ENCODE data around the gene USP4. TPM values are rescaled to one million over a fixed set of nuclear protein-coding genes. Genes with fewer than 3 reads are reported as not detected.

The USP4 gene, protein sequence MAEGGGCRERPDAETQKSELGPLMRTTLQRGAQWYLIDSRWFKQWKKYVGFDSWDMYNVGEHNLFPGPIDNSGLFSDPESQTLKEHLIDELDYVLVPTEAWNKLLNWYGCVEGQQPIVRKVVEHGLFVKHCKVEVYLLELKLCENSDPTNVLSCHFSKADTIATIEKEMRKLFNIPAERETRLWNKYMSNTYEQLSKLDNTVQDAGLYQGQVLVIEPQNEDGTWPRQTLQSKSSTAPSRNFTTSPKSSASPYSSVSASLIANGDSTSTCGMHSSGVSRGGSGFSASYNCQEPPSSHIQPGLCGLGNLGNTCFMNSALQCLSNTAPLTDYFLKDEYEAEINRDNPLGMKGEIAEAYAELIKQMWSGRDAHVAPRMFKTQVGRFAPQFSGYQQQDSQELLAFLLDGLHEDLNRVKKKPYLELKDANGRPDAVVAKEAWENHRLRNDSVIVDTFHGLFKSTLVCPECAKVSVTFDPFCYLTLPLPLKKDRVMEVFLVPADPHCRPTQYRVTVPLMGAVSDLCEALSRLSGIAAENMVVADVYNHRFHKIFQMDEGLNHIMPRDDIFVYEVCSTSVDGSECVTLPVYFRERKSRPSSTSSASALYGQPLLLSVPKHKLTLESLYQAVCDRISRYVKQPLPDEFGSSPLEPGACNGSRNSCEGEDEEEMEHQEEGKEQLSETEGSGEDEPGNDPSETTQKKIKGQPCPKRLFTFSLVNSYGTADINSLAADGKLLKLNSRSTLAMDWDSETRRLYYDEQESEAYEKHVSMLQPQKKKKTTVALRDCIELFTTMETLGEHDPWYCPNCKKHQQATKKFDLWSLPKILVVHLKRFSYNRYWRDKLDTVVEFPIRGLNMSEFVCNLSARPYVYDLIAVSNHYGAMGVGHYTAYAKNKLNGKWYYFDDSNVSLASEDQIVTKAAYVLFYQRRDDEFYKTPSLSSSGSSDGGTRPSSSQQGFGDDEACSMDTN
- total RNA-seq, result 10 to 100 TPM; 79.9 to 84.5 TPM

DNA sequence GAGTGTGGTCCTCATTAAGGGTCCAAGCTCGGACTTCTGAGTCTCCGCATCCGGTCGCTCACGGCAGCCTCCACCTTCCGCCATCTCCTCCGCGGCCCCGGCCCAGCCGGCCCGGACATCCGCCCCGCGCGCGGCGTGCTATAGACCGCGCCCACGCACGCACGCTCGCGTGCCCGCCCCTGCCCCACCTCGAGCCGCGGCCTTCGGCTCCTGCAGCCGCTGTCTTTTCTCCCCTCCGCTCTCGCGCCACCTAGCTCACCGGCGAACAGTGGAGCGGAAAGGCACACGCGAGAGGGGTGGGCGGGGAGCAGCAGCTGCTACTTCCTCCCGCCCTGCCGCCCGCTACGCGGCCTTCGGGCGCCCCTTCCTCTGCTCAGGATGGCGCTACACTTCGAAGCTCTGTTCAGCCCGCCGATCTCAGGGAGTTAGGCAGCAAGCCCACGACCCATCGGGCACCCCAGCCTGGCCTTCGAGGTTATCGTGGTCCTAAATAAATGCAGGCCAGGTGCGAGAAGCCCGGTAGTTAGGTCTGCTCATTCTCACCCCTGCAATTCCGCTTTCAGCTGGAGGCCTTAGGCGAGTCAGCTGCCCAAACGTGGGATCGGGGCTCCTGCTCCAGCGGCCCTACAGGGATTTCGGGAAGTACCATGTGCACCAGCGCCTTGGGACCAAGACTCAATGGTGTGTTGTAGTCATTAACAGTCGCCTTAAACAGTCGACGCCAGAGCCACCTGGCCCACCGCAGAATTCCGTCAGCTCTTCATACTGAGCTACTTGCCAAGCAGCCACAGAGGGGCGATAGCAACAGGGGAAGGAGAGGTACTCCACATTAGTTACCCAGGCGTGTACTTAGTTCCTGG, at the start of gene USP4:
Gene USP4 (minus strand): TSS at position 113 of the 860 bp plus-strand sequence. CDS start 29 bp downstream, at position 84.
- no peaks in the 10 kb centered on the region for H3K27me3 Mint-ChIP-seq
- peaks cover 38% of the 10 kb centered on the region for H3K4me1 Mint-ChIP-seq
- H3K27ac Mint-ChIP-seq, result peak within 1 kb of the TSS; percentile 95
- ATAC-seq (peak; percentile 91), DNase-seq (peak; percentile 95)
- H3K9me3 Mint-ChIP-seq (ENCODE audit: low read depth), result no peaks in the 10 kb centered on the region
- peaks cover 11% of the 10 kb centered on the region for H3K36me3 Mint-ChIP-seq
- peak within 1 kb of the TSS; percentile 96 for H3K4me3 Mint-ChIP-seq
- CTCF ChIA-PET, result interaction anchor here (0.6 to 3.3 kb wide), 36 partner anchors 9 to 352 kb away, joined by 3 to 62 read pairs (median 5); partner anchors contain the start of genes DAG1, GPX1, KLHDC8B and NDUFAF3

DNA sequence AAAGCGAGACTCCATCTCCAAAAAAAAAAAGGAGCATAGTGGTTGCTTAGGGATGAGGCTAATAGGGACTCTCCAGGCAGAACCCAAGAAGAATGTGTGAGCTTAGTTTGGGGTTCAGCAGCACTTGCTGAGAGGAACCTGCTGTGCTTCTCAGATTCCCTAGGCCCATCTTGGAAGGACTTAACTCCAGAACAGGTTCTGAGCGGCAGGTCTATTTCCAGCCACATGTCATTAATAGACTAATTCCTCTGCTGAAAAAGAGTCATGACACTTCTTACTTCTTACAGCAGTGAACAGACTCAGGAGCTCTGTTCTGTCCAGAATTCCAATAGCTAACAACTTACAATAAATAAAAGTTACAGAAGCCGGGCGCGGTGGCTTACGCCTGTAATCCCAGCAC, 49.4 kb upstream of the USP4 start:
- no peaks in the 10 kb centered on the region for H3K27me3 Mint-ChIP-seq
- no peak overlapping the region for H3K4me3 Mint-ChIP-seq
- no peaks in the 10 kb centered on the region for H3K9me3 Mint-ChIP-seq (ENCODE audit: low read depth)
- peaks cover 26% of the 10 kb centered on the region for H3K4me1 Mint-ChIP-seq
- CTCF ChIA-PET, result interaction anchor here (1.8 kb wide), 2 partner anchors 49 to 60 kb away, joined by 4 read pairs; no protein-coding TSS in a partner anchor
- peaks cover 32% of the 10 kb centered on the region for H3K36me3 Mint-ChIP-seq
- no peak for ATAC-seq
- no peak overlapping the region for H3K27ac Mint-ChIP-seq
- DNase-seq, result no peak

DNA sequence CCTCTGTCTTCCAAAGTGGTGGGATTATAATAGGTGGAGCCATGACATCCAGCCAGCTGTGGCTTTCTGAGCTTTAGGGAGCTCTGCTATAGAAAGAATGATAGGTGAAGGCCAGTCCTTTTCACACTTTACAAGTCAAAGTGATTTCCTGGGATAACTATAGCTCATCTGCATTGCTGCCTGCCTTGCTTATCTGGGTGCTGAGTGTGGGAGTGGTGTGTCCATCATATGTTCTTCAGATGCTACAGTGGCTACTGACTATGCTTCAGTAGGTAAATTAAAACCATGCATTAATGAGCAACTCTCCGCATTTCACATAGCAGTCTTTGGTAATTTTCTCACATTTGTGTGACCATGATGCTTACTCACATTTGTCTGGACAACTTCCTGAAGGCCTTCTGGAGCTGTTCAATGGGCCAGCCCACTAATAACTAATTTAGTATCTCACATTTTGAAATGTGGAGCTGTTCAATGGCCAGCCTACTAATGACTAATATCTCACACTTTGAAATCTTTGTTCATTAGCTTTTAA, 48.5 kb upstream of the USP4 start:
- Mint-ChIP-seq H3K27ac (no peak overlapping the region), H3K36me3 (peaks cover 33% of the 10 kb centered on the region), H3K9me3 (ENCODE audit: low read depth) (no peaks in the 10 kb centered on the region), H3K4me3 (no peak overlapping the region), H3K27me3 (no peaks in the 10 kb centered on the region), H3K4me1 (peaks cover 31% of the 10 kb centered on the region)
- DNase-seq (no peak), ATAC-seq (no peak)
- CTCF ChIA-PET, result interaction anchor here (0.9 to 1.8 kb wide), 3 partner anchors 61 to 283 kb away, joined by 3 to 4 read pairs (median 4); no protein-coding TSS in a partner anchor

DNA sequence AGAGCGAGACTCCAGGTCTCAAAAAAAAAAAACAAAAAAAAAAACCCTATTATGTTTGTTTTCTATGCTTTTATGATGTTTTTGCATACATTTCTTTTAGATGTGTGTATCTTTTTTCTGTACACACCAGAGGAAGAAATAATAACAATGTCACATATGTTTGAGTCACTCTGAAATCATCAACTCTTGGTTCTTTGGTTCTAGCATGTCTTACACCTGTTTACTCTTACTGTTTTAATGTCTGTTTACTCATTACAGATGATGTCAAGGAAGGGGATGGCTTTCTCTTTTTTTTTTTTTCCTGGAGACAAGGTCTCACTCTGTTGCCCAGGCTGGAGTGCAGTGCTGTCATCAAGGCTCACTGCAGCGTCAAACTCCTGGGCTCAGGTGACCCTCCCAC, 47.9 kb upstream of the USP4 start:
- Mint-ChIP-seq H3K27ac (no peak overlapping the region), H3K9me3 (ENCODE audit: low read depth) (no peaks in the 10 kb centered on the region), H3K4me1 (peaks cover 29% of the 10 kb centered on the region), H3K27me3 (no peaks in the 10 kb centered on the region), H3K36me3 (peaks cover 32% of the 10 kb centered on the region), H3K4me3 (no peak overlapping the region)
- no peak for DNase-seq
- ATAC-seq, result no peak
- CTCF ChIA-PET, result interaction anchor here (1.2 kb wide), 1 partner anchor 284 kb away, joined by 4 read pairs; no protein-coding TSS in a partner anchor

DNA sequence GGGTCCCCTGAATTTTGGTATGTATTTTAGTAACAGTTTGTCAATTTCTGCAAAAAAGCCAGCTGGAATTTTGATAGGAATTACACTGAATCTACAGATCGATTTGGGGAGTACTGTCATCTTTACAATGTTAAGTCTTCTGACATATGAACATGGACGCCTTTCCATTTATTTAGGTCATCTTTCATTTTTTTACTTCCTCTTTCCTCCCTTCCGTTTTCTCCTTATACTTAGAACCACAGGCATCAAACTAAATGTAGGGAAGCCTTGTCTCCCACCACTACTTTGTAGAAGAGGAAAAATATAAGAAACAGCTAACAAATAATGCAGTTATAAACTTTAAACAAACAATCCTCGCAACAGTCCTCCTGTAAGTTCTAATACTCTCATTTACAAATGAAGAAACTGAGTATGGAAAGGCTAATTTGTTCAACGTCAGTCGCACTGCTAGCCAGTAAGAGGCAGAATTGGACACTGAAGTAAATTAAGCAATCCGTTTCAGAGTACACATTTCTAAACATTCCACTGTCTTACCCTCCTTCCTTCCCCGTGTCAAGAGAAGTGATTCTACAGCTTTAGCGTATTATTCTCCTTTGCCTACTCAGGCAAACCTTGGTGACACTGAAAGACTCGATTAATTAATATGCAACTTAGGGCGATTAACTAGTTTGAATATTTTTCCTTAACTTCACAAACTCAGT, 46.4 kb upstream of the USP4 start:
- DNase-seq (no peak), ATAC-seq (no peak)
- no peaks in the 10 kb centered on the region for H3K27me3 Mint-ChIP-seq
- CTCF ChIA-PET, result interaction anchor here (0.6 kb wide), 1 partner anchor 35 kb away, joined by 3 read pairs; no protein-coding TSS in a partner anchor
- no peak overlapping the region for H3K27ac Mint-ChIP-seq
- H3K4me3 Mint-ChIP-seq, result no peak overlapping the region
- H3K9me3 Mint-ChIP-seq (ENCODE audit: low read depth), result no peaks in the 10 kb centered on the region
- peaks cover 27% of the 10 kb centered on the region for H3K4me1 Mint-ChIP-seq
- H3K36me3 Mint-ChIP-seq, result peaks cover 32% of the 10 kb centered on the region

DNA sequence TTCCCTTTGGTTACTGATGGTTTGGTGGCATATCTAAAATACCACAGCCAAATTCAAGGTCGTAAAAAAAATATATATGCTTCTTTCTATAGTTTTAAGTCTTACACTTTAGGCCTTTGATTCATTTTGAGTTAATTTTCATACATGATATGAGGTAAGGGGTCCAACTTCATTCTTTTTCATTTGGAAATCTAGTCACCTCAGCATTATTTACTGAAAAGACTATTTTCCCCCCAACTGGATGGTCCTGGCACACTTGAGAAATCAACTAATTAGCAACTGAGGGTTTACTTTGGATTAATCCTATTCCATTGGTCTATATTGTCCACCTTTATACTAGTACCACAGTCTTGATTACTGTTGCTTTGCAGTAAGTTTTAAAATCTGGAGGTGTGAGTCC, 45.8 kb upstream of the USP4 start:
- DNase-seq, result no peak
- Mint-ChIP-seq H3K27ac (peak overlapping the region; percentile 32), H3K4me1 (peaks cover 27% of the 10 kb centered on the region), H3K36me3 (peaks cover 32% of the 10 kb centered on the region), H3K27me3 (no peaks in the 10 kb centered on the region), H3K4me3 (no peak overlapping the region), H3K9me3 (ENCODE audit: low read depth) (no peaks in the 10 kb centered on the region)
- CTCF ChIA-PET, result no interaction called here
- no peak for ATAC-seq

DNA sequence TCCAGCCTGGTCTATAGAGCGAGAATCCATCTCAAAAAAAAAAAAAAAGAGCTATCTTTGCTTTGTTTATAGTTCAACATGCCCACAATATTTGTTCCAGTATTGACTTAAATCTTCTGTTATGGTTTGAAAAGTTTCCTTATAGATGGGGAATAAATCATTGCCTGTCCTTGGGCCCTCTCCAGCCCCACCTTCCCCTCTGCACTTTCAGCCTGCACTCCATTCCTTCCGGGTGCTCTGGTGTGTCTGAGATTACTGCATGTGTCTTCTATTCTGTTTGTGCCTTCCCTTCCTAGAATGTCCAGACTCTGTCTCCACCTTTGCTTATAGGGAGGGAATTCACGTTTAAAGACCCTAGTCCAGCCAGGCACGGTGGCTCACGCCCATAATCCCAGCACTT, 43.5 kb upstream of the USP4 start:
- Mint-ChIP-seq H3K4me1 (peaks cover 33% of the 10 kb centered on the region), H3K9me3 (ENCODE audit: low read depth) (peaks cover 2% of the 10 kb centered on the region), H3K36me3 (peaks cover 39% of the 10 kb centered on the region), H3K4me3 (no peak overlapping the region), H3K27me3 (no peaks in the 10 kb centered on the region), H3K27ac (no peak overlapping the region)
- CTCF ChIA-PET, result no interaction called here
- no peak for ATAC-seq
- DNase-seq, result no peak

DNA sequence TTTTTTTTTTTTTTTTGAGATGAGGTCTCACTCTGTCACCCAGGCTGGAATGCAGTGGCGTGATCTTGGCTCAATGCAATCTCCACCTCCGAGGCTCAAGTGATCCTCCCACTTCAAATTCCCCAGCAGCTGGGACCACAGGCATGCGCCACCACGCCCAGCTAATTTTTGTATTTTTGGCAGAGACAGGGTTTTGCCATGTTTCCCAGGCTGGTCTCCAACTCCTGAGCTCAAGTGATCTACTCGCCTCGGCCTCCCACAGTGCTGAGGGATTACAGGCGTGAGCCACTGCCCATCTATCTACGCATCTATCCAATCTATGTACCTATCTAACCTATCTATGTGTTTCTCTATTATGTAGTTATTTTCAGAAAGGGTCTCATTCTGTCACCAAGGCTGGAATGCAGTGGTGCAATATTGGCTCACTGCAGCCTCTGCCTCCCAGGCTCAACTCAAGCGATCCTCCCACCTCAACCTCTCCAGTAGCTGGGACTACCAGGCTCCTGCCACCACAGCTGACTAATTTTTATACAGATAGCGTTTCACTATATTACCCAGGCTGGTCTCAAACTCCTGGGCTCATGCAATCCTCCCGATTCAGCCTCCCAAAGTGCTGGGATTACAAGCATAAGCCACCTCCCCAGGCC, 38.5 kb upstream of the USP4 start:
- Mint-ChIP-seq H3K4me3 (no peak overlapping the region), H3K36me3 (peaks cover 53% of the 10 kb centered on the region), H3K27ac (peak overlapping the region; percentile 17), H3K27me3 (no peaks in the 10 kb centered on the region), H3K9me3 (ENCODE audit: low read depth) (peaks cover 2% of the 10 kb centered on the region), H3K4me1 (peaks cover 30% of the 10 kb centered on the region)
- no peak for ATAC-seq
- CTCF ChIA-PET, result interaction anchor here (0.5 to 1.9 kb wide), 6 partner anchors 15 to 182 kb away, joined by 3 to 7 read pairs (median 3); partner anchors contain the start of gene USP4
- no peak for DNase-seq

DNA sequence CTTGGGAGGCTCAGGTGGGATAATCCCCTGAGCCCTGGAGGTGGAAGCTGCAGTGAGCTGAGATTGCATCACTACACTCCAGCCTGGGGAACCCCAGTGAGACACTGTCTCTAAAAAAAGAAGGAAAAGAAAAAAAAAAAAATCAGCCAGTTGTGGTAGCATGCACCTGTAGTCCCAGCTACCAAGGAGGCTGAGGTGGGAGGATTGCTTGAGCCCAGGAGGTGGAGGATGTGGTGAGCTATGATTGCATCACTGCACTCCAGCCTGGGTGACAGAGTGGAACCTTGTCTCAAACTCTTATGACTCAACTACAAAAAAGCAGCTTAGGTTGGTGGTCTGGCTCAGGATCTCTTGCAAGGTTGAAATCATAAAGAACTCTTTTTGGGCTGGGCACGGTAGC, 37.6 kb upstream of the USP4 start:
- CTCF ChIA-PET, result interaction anchor here (0.5 to 1.9 kb wide), 7 partner anchors 14 to 181 kb away, joined by 3 to 7 read pairs (median 3); partner anchors contain the start of gene USP4
- H3K4me3 Mint-ChIP-seq, result no peak overlapping the region
- peaks cover 2% of the 10 kb centered on the region for H3K9me3 Mint-ChIP-seq (ENCODE audit: low read depth)
- ATAC-seq (peak; percentile 89), DNase-seq (peak; percentile 80)
- peaks cover 58% of the 10 kb centered on the region for H3K36me3 Mint-ChIP-seq
- peak overlapping the region; percentile 79 for H3K27ac Mint-ChIP-seq
- no peaks in the 10 kb centered on the region for H3K27me3 Mint-ChIP-seq
- H3K4me1 Mint-ChIP-seq, result peaks cover 29% of the 10 kb centered on the region

DNA sequence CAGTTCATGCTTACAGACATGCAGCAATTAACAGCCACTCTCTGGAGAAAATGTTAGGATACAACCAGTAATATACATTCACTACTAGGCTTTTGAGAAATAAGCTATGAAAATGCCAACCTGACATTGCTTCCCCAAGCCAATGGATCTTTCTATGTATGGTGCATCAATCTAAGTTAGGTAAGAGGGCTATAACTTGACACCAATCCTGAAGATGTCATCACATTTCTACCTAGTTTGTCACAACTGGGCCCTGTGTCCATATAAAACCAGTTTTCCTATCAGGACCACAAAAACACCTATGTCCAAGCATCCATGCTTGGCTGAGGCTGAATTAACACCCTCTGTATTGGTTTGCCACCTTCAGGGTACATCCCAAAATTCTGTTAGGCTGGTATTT, 32.1 kb upstream of the USP4 start:
- CTCF ChIA-PET, result no interaction called here
- Mint-ChIP-seq H3K4me1 (peaks cover 16% of the 10 kb centered on the region), H3K27me3 (no peaks in the 10 kb centered on the region), H3K27ac (no peak overlapping the region), H3K4me3 (no peak overlapping the region), H3K9me3 (ENCODE audit: low read depth) (no peaks in the 10 kb centered on the region), H3K36me3 (peaks cover 65% of the 10 kb centered on the region)
- ATAC-seq (no peak), DNase-seq (no peak)

DNA sequence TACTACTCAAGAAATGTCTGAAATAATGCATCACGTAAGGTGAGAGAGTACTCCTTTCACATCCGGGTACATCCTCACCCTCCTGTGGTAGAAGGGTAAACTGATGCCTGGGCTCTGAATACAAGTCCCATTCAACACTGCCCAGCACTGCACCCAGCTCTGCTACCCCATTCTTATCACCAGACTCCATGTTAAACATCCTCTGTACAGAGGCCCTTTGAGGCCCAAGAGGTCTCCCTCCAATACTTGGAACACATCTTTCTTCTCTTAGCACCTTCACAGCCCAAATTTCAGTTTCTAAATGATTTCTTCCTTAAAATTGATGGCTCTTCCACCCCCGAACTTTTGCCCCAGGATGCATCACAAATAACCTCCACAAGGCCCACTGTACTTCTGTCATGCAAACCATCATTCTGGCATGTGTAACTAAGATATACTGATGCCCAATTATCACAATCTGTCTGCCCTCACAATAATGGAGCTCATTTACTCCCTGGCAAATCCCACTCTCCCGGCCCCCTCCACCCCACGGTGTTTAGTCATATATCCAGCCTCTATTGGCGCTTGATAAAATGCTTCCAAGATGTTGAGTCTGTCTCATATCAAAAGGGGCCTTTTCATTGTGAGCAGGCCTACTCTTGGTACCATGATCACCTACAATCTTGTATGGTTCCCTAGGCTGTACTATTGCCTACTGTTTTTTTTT, 30.9 kb upstream of the USP4 start:
- H3K4me1 Mint-ChIP-seq, result peaks cover 16% of the 10 kb centered on the region
- peaks cover 69% of the 10 kb centered on the region for H3K36me3 Mint-ChIP-seq
- H3K27me3 Mint-ChIP-seq, result no peaks in the 10 kb centered on the region
- H3K9me3 Mint-ChIP-seq (ENCODE audit: low read depth), result no peaks in the 10 kb centered on the region
- no peak overlapping the region for H3K4me3 Mint-ChIP-seq
- ATAC-seq, result no peak
- peak overlapping the region; percentile 6 for H3K27ac Mint-ChIP-seq
- CTCF ChIA-PET, result no interaction called here
- no peak for DNase-seq
